SK-N-SH treated with all-trans-retinoic acid at 6 μM for 48 hours (cell line): Measurements from ENCODE around the gene PLIN5.

Source experiments
- ATAC-seq: fragments of 200-7000 bp; cut with Tn5 transposase; 3 replicates; pipeline ENCODE4 v1.9.1; 2020; ENCODE audit warnings: mild to moderate bottlenecking, moderate library complexity
- BACH2 ChIP-seq: fragments of 250-450 bp; sonication (Bioruptor Pico); IDR thresholded peaks from 2 replicates; pipeline ENCODE4 v1.9.0; 2021; ENCODE audit warnings: mild to moderate bottlenecking, borderline replicate concordance
- CREB5 ChIP-seq: fragments of 250-450 bp; sonication (Bioruptor Pico); IDR thresholded peaks from 2 replicates; pipeline ENCODE4 v1.5.1; 2020; ENCODE audit warnings: low read depth, mild to moderate bottlenecking, moderate library complexity
- CSDC2 ChIP-seq: fragments of 250-450 bp; sonication (Bioruptor Pico); IDR thresholded peaks from 2 replicates; pipeline ENCODE4 v1.5.0; 2020; ENCODE audit warnings: mild to moderate bottlenecking, moderate library complexity
- CSRNP3 ChIP-seq: fragments of 250-450 bp; sonication (Bioruptor Pico); IDR thresholded peaks from 2 replicates; pipeline ENCODE4 v1.5.1; 2021; ENCODE audit warnings: mild to moderate bottlenecking, moderate library complexity
- GLIS3 ChIP-seq: fragments of 250-450 bp; sonication (Bioruptor Pico); IDR thresholded peaks from 2 replicates; pipeline ENCODE4 v1.5.0; 2020; ENCODE audit warnings: mild to moderate bottlenecking, moderate library complexity
- ISL1 ChIP-seq: fragments of 250-450 bp; sonication (Bioruptor Pico); IDR thresholded peaks from 2 replicates; pipeline ENCODE4 v2.1.2; 2022; ENCODE audit warnings: mild to moderate bottlenecking, moderate library complexity
- PPARA ChIP-seq: fragments of 250-450 bp; sonication (Bioruptor Pico); IDR thresholded peaks from 2 replicates; pipeline ENCODE4 v1.5.0; 2020; ENCODE audit warnings: mild to moderate bottlenecking, borderline replicate concordance
- TCF4 ChIP-seq: fragments of 250-450 bp; sonication (Bioruptor Pico); IDR thresholded peaks from 2 replicates; pipeline ENCODE4 v1.8.0; 2021; ENCODE audit warnings: mild to moderate bottlenecking, moderate library complexity, borderline replicate concordance
- TSHZ2 ChIP-seq: fragments of 250-450 bp; sonication (Bioruptor Pico); IDR thresholded peaks from 2 replicates; pipeline ENCODE4 v1.5.0; 2020; ENCODE audit warnings: mild to moderate bottlenecking, moderate library complexity
- ZFP3 ChIP-seq: fragments of 250-450 bp; sonication (Bioruptor Pico); IDR thresholded peaks from 2 replicates; pipeline ENCODE4 v1.5.0; 2020; ENCODE audit warnings: mild to moderate bottlenecking, moderate library complexity
- ZFP30 ChIP-seq: fragments of 450-650 bp; formaldehyde crosslinking; IDR thresholded peaks from 2 replicates; pipeline ENCODE4 v1.5.0; 2022; ENCODE audit warnings: mild to moderate bottlenecking, moderate library complexity
- ZNF565 ChIP-seq: fragments of 450-650 bp; formaldehyde crosslinking; conservative IDR thresholded peaks from 2 replicates; pipeline ENCODE4 v1.5.0; 2020; ENCODE audit warnings: low read depth, mild to moderate bottlenecking, moderate library complexity
- ZNF70 ChIP-seq: fragments of 450-650 bp; formaldehyde crosslinking; IDR thresholded peaks from 2 replicates; pipeline ENCODE4 v1.5.0; 2020; ENCODE audit warnings: mild to moderate bottlenecking, moderate library complexity
- ZNF8 ChIP-seq: fragments of 450-650 bp; formaldehyde crosslinking; IDR thresholded peaks from 2 replicates; pipeline ENCODE4 v1.5.0; 2020; ENCODE audit warnings: mild to moderate bottlenecking, moderate library complexity

The PLIN5 gene

GRCh38 chr19:4579389-4579788, 44.4 kb upstream of the PLIN5 start:
- TF ChIP-seq ZNF565 (CRISPR knock-in tag) (no peak), GLIS3 (CRISPR knock-in tag) (no peak), CSRNP3 (CRISPR knock-in tag) (no peak)
- no peak for ATAC-seq

- TF ChIP-seq ZFP3 (CRISPR knock-in tag) (no peak), CSDC2 (CRISPR knock-in tag) (no peak), CSRNP3 (CRISPR knock-in tag) (no peak), BACH2 (CRISPR knock-in tag) (no peak), ZNF8 (no peak), TCF4 (no peak), GLIS3 (CRISPR knock-in tag) (no peak), CREB5 (CRISPR knock-in tag) (no peak), TSHZ2 (CRISPR knock-in tag) (no peak), ISL1 (CRISPR knock-in tag) (no peak), PPARA (CRISPR knock-in tag) (no peak), ZNF565 (CRISPR knock-in tag) (no peak), ZFP30 (CRISPR knock-in tag) (no peak), ZNF70 (CRISPR knock-in tag) (no peak)
- no peak for ATAC-seq
Measured at GRCh38 chr19:4578552-4579248, 43.7 kb upstream of the PLIN5 start.

GRCh38 chr19:4577020-4577782, 42.2 kb upstream of the PLIN5 start:
- ATAC-seq, result peak; percentile 47
- TF ChIP-seq PPARA (CRISPR knock-in tag) (no peak), ZFP3 (CRISPR knock-in tag) (peak; percentile 100)

GRCh38 chr19:4576016-4576933, 41.3 kb upstream of the PLIN5 start:
- TF ChIP-seq ZFP3 (CRISPR knock-in tag) (peak; percentile 61; the same call in 1 of the 2 replicates), GLIS3 (CRISPR knock-in tag) (0 out of 2 replicates have a peak, but pooled peaks have one; percentile 30), CREB5 (CRISPR knock-in tag) (no peak)
- peak; percentile 75 for ATAC-seq
